Lung (tissue), 12 donors: Measurements from ENCODE around the gene FBRS. TPM values are rescaled to one million over a fixed set of nuclear protein-coding genes. Genes with fewer than 3 reads are reported as not detected.

Experiments
- ATAC-seq: fragments of 200-7000 bp; cut with Tn5 transposase; one replicate; pipeline ENCODE4 v1.9.1; 2020; ENCODE audit warnings: moderate number of reproducible peaks; ENCODE audit not compliant: insufficient read depth, low FRiP score
- DNase-seq, 3 donors: peaks; one replicate each; pipeline ENCODE4 v3.0.0-alpha.2; 2013 to 2017
- H3K27ac ChIP-seq, 2 donors: one replicate each; pipeline ENCODE4 v1.5.1; 2013; ENCODE audit warnings: mild to moderate bottlenecking in 2 of 2, moderate library complexity in 2 of 2, control low read depth in 1 of 2, inconsistent platforms in 1 of 2, low read depth in 1 of 2, low read length in 1 of 2
- H3K27me3 ChIP-seq, 3 donors: one replicate each; pipeline ENCODE4 v1.5.1; 2013; ENCODE audit warnings: low read length in 2 of 3; ENCODE audit not compliant: control insufficient read depth in 3 of 3, insufficient read depth in 3 of 3
- H3K36me3 ChIP-seq, 4 donors: one replicate each; pipeline ENCODE4 v1.5.1; 2013; ENCODE audit warnings: low read length in 4 of 4, mild to moderate bottlenecking in 1 of 4, moderate library complexity in 1 of 4; ENCODE audit not compliant: control insufficient read depth in 4 of 4, insufficient read depth in 4 of 4
- H3K4me1 ChIP-seq, 5 donors: one replicate each; pipeline ENCODE4 v1.5.1; 2013; ENCODE audit warnings: low read length in 5 of 5, mild to moderate bottlenecking in 2 of 5, moderate library complexity in 1 of 5; ENCODE audit not compliant: control insufficient read depth in 5 of 5, insufficient read depth in 5 of 5
- H3K4me3 ChIP-seq: one replicate; pipeline ENCODE4 v1.5.1; 2013; ENCODE audit warnings: mild to moderate bottlenecking, control low read depth, moderate library complexity
- H3K9ac ChIP-seq, 2 donors: one replicate each; pipeline ENCODE4 v1.5.1; 2013; ENCODE audit warnings: low read length in 2 of 2, control low read depth in 1 of 2; ENCODE audit not compliant: insufficient read depth in 1 of 2
- H3K9me3 ChIP-seq, 4 donors: one replicate each; pipeline ENCODE4 v1.5.1; 2013; ENCODE audit warnings: low read length in 3 of 4, mild to moderate bottlenecking in 1 of 4, moderate library complexity in 1 of 4; ENCODE audit not compliant: control insufficient read depth in 4 of 4, insufficient read depth in 3 of 4
- WGBS, 2 donors: extraction: QIAGEN DNeasy Blood & Tissue Kit; methylation state at CpG; one replicate each; pipeline ENCODE4 v1.1.7; 2013; 5-methylcytosine and 5-hydroxymethylcytosine counted together
- polyA plus RNA-seq, 2 donors: library from polyadenylated mRNA; stranded (reverse); fragments of 200-250 nt; gene quantifications; one replicate each; pipeline ENCODE4 v1.2.1, GENCODE V29; 2013
- total RNA-seq, 2 donors: library from RNA; depleted of rRNA in 1 of 2; stranded (reverse); fragments of >200 nt in 1 of 2; gene quantifications; one replicate each; pipeline ENCODE4 v1.2.1, GENCODE V29; 2014 to 2021
- TF ChIP-seq, protein P1 (sequence below): IDR thresholded peaks from 2 replicates; pipeline ENCODE4 v1.5.1; 2012; ENCODE audit warnings: mild to moderate bottlenecking; ENCODE audit errors: control extremely low read depth, extremely low read depth
- donor health status: control.
- donor health status: control.
- donor health status: Bipolar disorder and iron deficiency.
- donor health status: healthy.
- donor health status: DM: yes; HTN: yes; CAD: no.

The FBRS gene
- total and polyA plus RNA-seq, 4 donors: 32.1 to 80.8 (median 55.6) TPM

- Histone ChIP-seq H3K27ac (no peak overlapping the region), H3K27me3 (no peaks in the 10 kb centered on the region), H3K9ac (no peak overlapping the region), H3K4me3 (no peak overlapping the region), H3K36me3 (no peaks in the 10 kb centered on the region), H3K9me3 (no peaks in the 10 kb centered on the region), H3K4me1 (peaks cover 0 to 22% (median 0%) of the 10 kb centered on the region in 5 donors)
- DNase-seq (no peak), ATAC-seq (no peak)
- TF ChIP-seq, protein P1, sequence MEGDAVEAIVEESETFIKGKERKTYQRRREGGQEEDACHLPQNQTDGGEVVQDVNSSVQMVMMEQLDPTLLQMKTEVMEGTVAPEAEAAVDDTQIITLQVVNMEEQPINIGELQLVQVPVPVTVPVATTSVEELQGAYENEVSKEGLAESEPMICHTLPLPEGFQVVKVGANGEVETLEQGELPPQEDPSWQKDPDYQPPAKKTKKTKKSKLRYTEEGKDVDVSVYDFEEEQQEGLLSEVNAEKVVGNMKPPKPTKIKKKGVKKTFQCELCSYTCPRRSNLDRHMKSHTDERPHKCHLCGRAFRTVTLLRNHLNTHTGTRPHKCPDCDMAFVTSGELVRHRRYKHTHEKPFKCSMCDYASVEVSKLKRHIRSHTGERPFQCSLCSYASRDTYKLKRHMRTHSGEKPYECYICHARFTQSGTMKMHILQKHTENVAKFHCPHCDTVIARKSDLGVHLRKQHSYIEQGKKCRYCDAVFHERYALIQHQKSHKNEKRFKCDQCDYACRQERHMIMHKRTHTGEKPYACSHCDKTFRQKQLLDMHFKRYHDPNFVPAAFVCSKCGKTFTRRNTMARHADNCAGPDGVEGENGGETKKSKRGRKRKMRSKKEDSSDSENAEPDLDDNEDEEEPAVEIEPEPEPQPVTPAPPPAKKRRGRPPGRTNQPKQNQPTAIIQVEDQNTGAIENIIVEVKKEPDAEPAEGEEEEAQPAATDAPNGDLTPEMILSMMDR: no peak
- WGBS, 2 donors: 48 to 73% methylated on average over 3 of the region's 3 CpGs
Measured at GRCh38 chr16:30620169-30620568, 38.1 kb upstream of the FBRS start.

GRCh38 chr16:30621765-30622164 lies 36.5 kb upstream of the FBRS start:
- 89 to 90% methylated on average over 5 of the region's 5 CpGs for WGBS, 2 donors
- TF ChIP-seq, protein P1: no peak
- Histone ChIP-seq H3K9me3 (no peaks in the 10 kb centered on the region), H3K36me3 (no peaks in the 10 kb centered on the region), H3K27me3 (no peaks in the 10 kb centered on the region), H3K4me1 (peaks cover 0 to 17% (median 0%) of the 10 kb centered on the region in 5 donors), H3K27ac (no peak overlapping the region), H3K4me3 (no peak overlapping the region), H3K9ac (no peak overlapping the region)
- DNase-seq (no peak), ATAC-seq (no peak)

GRCh38 chr16:30622455-30623032 lies 35.7 kb upstream of the FBRS start:
- H3K4me3 ChIP-seq: no peak overlapping the region
- no peak overlapping the region for H3K27ac ChIP-seq
- peaks cover 0 to 17% (median 0%) of the 10 kb centered on the region in 5 donors for H3K4me1 ChIP-seq
- TF ChIP-seq, protein P1: no peak
- H3K36me3 ChIP-seq: no peaks in the 10 kb centered on the region
- H3K9me3 ChIP-seq: no peaks in the 10 kb centered on the region
- no peak for ATAC-seq
- no peak for DNase-seq
- H3K9ac ChIP-seq: no peak overlapping the region
- WGBS, 2 donors: 56 to 65% methylated on average over 10 of the region's 10 CpGs
- no peaks in the 10 kb centered on the region for H3K27me3 ChIP-seq
